Right atrium auricular region (tissue), 2 donors: ENCODE results near the gene GIPC3. TPM values are rescaled to one million over a fixed set of nuclear protein-coding genes. Genes with fewer than 3 reads are reported as not detected.

Experiments
- DNase-seq: peaks from one replicate; pipeline ENCODE4 v3.0.0-alpha.2; 2019; ENCODE audit warnings: low spot score
- H3K27ac ChIP-seq, 2 donors: fragments of 200-600 bp; sonication (generic); 1 replicate in 1 of 2; 2 replicates in 1 of 2; pipeline ENCODE4 v1.5.1; 2016 to 2019
- H3K27me3 ChIP-seq, 2 donors: fragments of 200-600 bp; sonication (generic); one replicate each; pipeline versions ENCODE4 v1.5.1 to v1.6.0; 2017 to 2019
- H3K36me3 ChIP-seq: fragments of 200-600 bp; sonication (generic); one replicate; pipeline ENCODE4 v1.5.1; 2016
- H3K4me1 ChIP-seq, 2 donors: fragments of 200-600 bp; sonication (generic); one replicate each; pipeline versions ENCODE4 v1.5.1 to v1.6.0; 2017 to 2019
- H3K4me3 ChIP-seq, 2 donors: fragments of 200-600 bp; sonication (generic); 1 replicate in 1 of 2; 2 replicates in 1 of 2; pipeline ENCODE4 v1.5.1; 2017 to 2019; ENCODE audit warnings: mild to moderate bottlenecking in 1 of 2, moderate library complexity in 1 of 2
- H3K9me3 ChIP-seq, 2 donors: fragments of 200-600 bp; sonication (generic); one replicate each; pipeline ENCODE4 v1.5.1; 2019
- total RNA-seq, 2 donors: library from RNA; depleted of rRNA; stranded (reverse); fragments of >200 nt; gene quantifications; one replicate each; pipeline ENCODE4 v1.1.0, GENCODE V29; 2016
- TF ChIP-seq, protein P1 (sequence below), 2 donors: fragments of 200-600 bp; sonication (generic); IDR thresholded peaks; one replicate each; pipeline ENCODE4 v1.5.1; 2019; ENCODE audit warnings: antibody characterized with exemption in 2 of 2

Gene GIPC3
- total RNA-seq, 2 donors from 2014 or later = 0.96 to 1.5 TPM

DNA sequence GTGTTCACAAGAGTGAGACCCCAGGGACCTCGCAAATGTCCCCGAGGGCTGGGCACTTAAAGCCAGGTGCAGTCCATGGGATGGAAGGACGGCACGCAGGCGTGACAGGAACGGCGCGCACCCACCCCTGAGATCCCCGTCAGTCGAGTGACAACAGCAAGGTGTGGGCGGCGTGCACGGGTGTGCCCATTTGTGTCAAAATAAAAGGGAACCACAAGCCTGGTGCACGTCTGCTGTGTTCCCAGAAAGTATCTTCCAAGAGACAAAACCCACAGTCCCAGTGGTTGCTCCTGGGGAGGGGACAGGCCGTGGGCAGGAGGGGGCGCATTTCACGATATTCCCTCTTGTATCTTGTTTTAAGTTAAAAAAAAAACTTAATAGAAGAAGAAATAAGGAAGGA lies 57.0 kb downstream of the GIPC3 start:
- peaks cover 71% of the 10 kb centered on the region for H3K36me3 ChIP-seq
- H3K4me1 ChIP-seq = peaks cover 0 to 10% of the 10 kb centered on the region in 2 donors
- DNase-seq = no peak
- no peak overlapping the region for H3K4me3 ChIP-seq
- no peak overlapping the region for H3K27ac ChIP-seq
- TF ChIP-seq, protein P1, sequence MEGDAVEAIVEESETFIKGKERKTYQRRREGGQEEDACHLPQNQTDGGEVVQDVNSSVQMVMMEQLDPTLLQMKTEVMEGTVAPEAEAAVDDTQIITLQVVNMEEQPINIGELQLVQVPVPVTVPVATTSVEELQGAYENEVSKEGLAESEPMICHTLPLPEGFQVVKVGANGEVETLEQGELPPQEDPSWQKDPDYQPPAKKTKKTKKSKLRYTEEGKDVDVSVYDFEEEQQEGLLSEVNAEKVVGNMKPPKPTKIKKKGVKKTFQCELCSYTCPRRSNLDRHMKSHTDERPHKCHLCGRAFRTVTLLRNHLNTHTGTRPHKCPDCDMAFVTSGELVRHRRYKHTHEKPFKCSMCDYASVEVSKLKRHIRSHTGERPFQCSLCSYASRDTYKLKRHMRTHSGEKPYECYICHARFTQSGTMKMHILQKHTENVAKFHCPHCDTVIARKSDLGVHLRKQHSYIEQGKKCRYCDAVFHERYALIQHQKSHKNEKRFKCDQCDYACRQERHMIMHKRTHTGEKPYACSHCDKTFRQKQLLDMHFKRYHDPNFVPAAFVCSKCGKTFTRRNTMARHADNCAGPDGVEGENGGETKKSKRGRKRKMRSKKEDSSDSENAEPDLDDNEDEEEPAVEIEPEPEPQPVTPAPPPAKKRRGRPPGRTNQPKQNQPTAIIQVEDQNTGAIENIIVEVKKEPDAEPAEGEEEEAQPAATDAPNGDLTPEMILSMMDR (IDR thresholded peaks at IDR 0.05) = no peak
- H3K27me3 ChIP-seq = no peaks in the 10 kb centered on the region
- no peaks in the 10 kb centered on the region for H3K9me3 ChIP-seq

Other genes starting within 250 kb of the GIPC3 start
- gene NFIC, start 218.9 kb upstream of the GIPC3 start, total RNA-seq = 100 to 1,000 TPM; 111 to 196 TPM
- not detected for gene SMIM24, start 105.0 kb upstream of the GIPC3 start, total RNA-seq
- not detected for gene SMIM44, start 102.0 kb upstream of the GIPC3 start, total RNA-seq
- 10 to 100 TPM; 14.1 to 18.4 TPM for gene DOHH, start 84.8 kb upstream of the GIPC3 start, total RNA-seq
- 10 to 100 TPM; 20.6 to 21.7 TPM for gene FZR1, start 79.2 kb upstream of the GIPC3 start, total RNA-seq
- not detected for gene TEKTIP1, start 46.3 kb upstream of the GIPC3 start, total RNA-seq
- 10 to 100 TPM; 15.8 to 35.4 TPM for gene MFSD12, start 27.9 kb upstream of the GIPC3 start, total RNA-seq
- 10 to 100 TPM; 51.8 to 52.5 TPM for gene HMG20B, start 12.5 kb upstream of the GIPC3 start, total RNA-seq
- 1 to 10 TPM in 1 of 2 donors, under 1 TPM in 1; 0.67 to 1.1 TPM for gene TBXA2R, start 21.4 kb downstream of the GIPC3 start, total RNA-seq
- 10 to 100 TPM; 11.2 to 22.8 TPM for gene CACTIN, start 41.3 kb downstream of the GIPC3 start, total RNA-seq
- gene PIP5K1C, start 115.0 kb downstream of the GIPC3 start, total RNA-seq = 10 to 100 TPM; 31.3 to 45.8 TPM
- 1 to 10 TPM in 1 of 2 donors, not detected in 1; 1.1 TPM for gene TJP3, start 122.9 kb downstream of the GIPC3 start, total RNA-seq
- gene APBA3, start 176.2 kb downstream of the GIPC3 start, total RNA-seq = 10 to 100 TPM; 14.7 to 24.8 TPM
- gene MRPL54, start 177.2 kb downstream of the GIPC3 start, total RNA-seq = 10 to 100 TPM; 81.0 to 84.4 TPM
- not detected for gene RAX2, start 186.8 kb downstream of the GIPC3 start, total RNA-seq
- gene MATK, start 200.9 kb downstream of the GIPC3 start, total RNA-seq = 1 to 10 TPM in 1 of 2 donors, under 1 TPM in 1; 0.26 to 1.5 TPM